ENCODE data around the gene ACTR3. TPM values are rescaled to one million over a fixed set of nuclear protein-coding genes. Genes with fewer than 3 reads are reported as not detected.

The ACTR3 gene
- total RNA-seq, 1 donor from 2014 or later, result 105 TPM

DNA sequence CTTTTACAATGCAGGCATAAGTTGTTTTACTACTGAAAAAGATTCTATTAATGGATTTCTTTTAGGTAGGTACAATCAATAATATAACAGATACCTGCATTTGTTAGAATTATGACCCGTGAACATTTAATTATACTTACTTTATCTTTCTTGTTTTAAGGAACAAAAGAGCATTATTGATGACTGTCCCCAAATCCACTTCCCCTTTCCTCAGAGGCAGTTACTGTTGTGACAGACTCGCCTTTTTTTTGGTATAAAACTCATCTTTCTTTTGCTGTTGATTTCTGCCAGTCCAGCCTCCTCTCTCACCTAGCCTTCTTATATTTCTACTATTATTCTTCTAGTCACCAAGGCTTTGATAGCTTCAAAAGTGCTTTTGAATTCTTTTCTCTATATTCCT, 12.1 kb downstream of the ACTR3 start:
- TF ChIP-seq CTCF (IDR thresholded peaks at IDR 0.05) (no peak), POLR2A (IDR thresholded peaks at IDR 0.05) (no peak)
- H3K9me3 ChIP-seq, result no peaks in the 10 kb centered on the region
- no peak overlapping the region for H3K4me3 ChIP-seq
- peaks cover 74% of the 10 kb centered on the region for H3K4me1 ChIP-seq
- H3K27me3 ChIP-seq, result no peaks in the 10 kb centered on the region
- no peak for DNase-seq (ENCODE audit: extremely low spot score in 2 of 2)
- no peak overlapping the region for H3K27ac ChIP-seq
- intact Hi-C loops (cut with DNase I), result no loop called here
- no peaks in the 10 kb centered on the region for H3K36me3 ChIP-seq

DNA sequence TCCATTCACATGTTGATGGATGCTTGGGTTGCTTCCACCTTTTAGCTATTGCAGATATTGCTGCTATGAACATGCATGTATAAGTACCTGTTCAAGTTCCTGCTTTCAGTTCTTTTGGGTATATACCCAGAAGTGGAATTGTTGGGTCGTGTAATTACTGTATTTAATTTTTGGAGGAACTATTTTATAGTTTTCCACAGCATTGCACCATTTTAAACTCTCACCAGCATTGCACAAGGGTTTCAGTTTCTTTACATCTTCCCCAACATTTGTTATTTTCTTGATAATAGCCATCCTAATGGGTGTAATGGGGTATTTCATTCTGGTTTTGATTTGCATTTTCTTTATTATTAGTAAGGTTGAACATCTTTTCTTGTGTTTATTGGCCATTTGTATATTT, 16.0 kb downstream of the ACTR3 start:
- Histone ChIP-seq H3K4me3 (no peak overlapping the region), H3K9me3 (no peaks in the 10 kb centered on the region), H3K36me3 (no peaks in the 10 kb centered on the region), H3K27me3 (no peaks in the 10 kb centered on the region), H3K27ac (no peak overlapping the region), H3K4me1 (peaks cover 50% of the 10 kb centered on the region)
- no peak for DNase-seq (ENCODE audit: extremely low spot score in 2 of 2)
- no peak for TF ChIP-seq CTCF (IDR thresholded peaks at IDR 0.05)
- TF ChIP-seq POLR2AphosphoS5 (IDR thresholded peaks at IDR 0.05; ENCODE audit: insufficient read depth in 1 of 2, low read depth in 1 of 2), result no peak
- no peak for TF ChIP-seq POLR2A (IDR thresholded peaks at IDR 0.05)
- intact Hi-C loops (cut with DNase I), result no loop called here

GRCh38 chr2:113906647-113907046, 16.8 kb downstream of the ACTR3 start:
- no peaks in the 10 kb centered on the region for H3K27me3 ChIP-seq
- H3K36me3 ChIP-seq, result no peaks in the 10 kb centered on the region
- no peak for TF ChIP-seq POLR2A (IDR thresholded peaks at IDR 0.05)
- no peak for TF ChIP-seq CTCF (IDR thresholded peaks at IDR 0.05)
- TF ChIP-seq POLR2AphosphoS5 (IDR thresholded peaks at IDR 0.05; ENCODE audit: insufficient read depth in 1 of 2, low read depth in 1 of 2), result no peak
- no peak for DNase-seq (ENCODE audit: extremely low spot score in 2 of 2)
- intact Hi-C loops (cut with DNase I), result no loop called here
- H3K27ac ChIP-seq, result no peak overlapping the region
- peaks cover 54% of the 10 kb centered on the region for H3K4me1 ChIP-seq
- H3K4me3 ChIP-seq, result no peak overlapping the region
- no peaks in the 10 kb centered on the region for H3K9me3 ChIP-seq

GRCh38 chr2:113907297-113907696, 17.4 kb downstream of the ACTR3 start:
- no peak overlapping the region for H3K4me3 ChIP-seq
- H3K9me3 ChIP-seq, result no peaks in the 10 kb centered on the region
- peaks cover 55% of the 10 kb centered on the region for H3K4me1 ChIP-seq
- no peak overlapping the region for H3K27ac ChIP-seq
- intact Hi-C loops (cut with DNase I), result no loop called here
- no peak for DNase-seq (ENCODE audit: extremely low spot score in 2 of 2)
- no peaks in the 10 kb centered on the region for H3K36me3 ChIP-seq
- no peak for TF ChIP-seq POLR2A (IDR thresholded peaks at IDR 0.05)
- TF ChIP-seq POLR2AphosphoS5 (IDR thresholded peaks at IDR 0.05; ENCODE audit: insufficient read depth in 1 of 2, low read depth in 1 of 2), result no peak
- TF ChIP-seq CTCF (IDR thresholded peaks at IDR 0.05), result no peak
- no peaks in the 10 kb centered on the region for H3K27me3 ChIP-seq

DNA sequence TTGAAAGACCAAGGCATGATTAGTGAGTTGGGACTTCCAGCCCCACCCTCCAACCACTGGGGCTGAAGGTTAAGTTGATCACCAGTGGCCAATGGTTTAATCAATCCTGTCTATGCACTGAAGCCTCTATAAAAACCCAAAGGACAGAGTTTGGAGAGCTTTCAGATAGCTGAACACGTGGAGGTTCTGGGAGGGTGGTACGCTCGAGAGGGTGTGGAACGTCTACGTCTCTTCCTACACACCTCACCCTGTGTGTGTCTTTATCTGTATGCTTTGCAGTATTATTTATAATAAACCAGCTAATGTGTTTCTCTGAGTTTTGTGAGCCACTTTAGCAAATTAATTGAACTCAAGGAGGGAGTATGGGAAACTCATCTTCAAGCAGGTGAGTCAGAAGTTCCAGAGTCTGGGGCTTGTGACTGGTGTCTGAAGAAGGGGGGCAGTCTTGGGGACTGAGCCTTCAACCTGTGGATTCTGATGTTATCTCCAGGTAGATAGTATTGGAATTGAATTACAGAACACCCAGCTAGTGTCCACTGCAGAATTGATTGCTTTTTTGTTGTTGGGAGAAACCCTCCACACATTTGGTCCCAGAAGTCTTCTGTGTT, 20.3 kb downstream of the ACTR3 start:
- TF ChIP-seq CTCF (IDR thresholded peaks at IDR 0.05), result no peak
- no peak for TF ChIP-seq POLR2A (IDR thresholded peaks at IDR 0.05)
- TF ChIP-seq POLR2AphosphoS5 (IDR thresholded peaks at IDR 0.05; ENCODE audit: insufficient read depth in 1 of 2, low read depth in 1 of 2), result no peak
- H3K4me1 ChIP-seq, result peaks cover 29% of the 10 kb centered on the region
- intact Hi-C loops (cut with DNase I), result no loop called here

More for the DNA sequence above, 20.3 kb downstream of the ACTR3 start:
- no peak overlapping the region for H3K4me3 ChIP-seq
- H3K27ac ChIP-seq, result no peak overlapping the region
- no peaks in the 10 kb centered on the region for H3K9me3 ChIP-seq
- no peaks in the 10 kb centered on the region for H3K36me3 ChIP-seq
- H3K27me3 ChIP-seq, result no peaks in the 10 kb centered on the region
- DNase-seq (ENCODE audit: extremely low spot score in 2 of 2), result no peak

Measured in vagina (tissue), 2 donors.